ENCODE results near the gene BUD23.

Gene BUD23

GRCh38 chr7:73683056-73683787 lies at the start of gene BUD23, which contains the start of gene DNAJC30:
Gene BUD23 (plus strand): TSS chr7:73683597. CDS start chr7:73683626, 29 bp downstream.
Gene DNAJC30 (minus strand): TSS chr7:73683453. CDS start chr7:73683423, 30 bp downstream.
- H3K4me3 ChIP-seq (replicated peaks; ENCODE audit: low read depth, low read length): peak within 1 kb of the TSS; percentile 82
- TF ChIP-seq CTCF (IDR thresholded peaks at IDR 0.05; ENCODE audit: low read length, missing control alignments): no peak
- DNase-seq (ENCODE audit: low read depth): peak; percentile 95

GRCh38 chr7:73633844-73634243 lies 49.6 kb upstream of the BUD23 start:
- no peak for DNase-seq (ENCODE audit: low read depth)
- TF ChIP-seq CTCF (IDR thresholded peaks at IDR 0.05; ENCODE audit: low read length, missing control alignments): no peak
- H3K4me3 ChIP-seq (replicated peaks; ENCODE audit: low read depth, low read length): no peak overlapping the region

DNA sequence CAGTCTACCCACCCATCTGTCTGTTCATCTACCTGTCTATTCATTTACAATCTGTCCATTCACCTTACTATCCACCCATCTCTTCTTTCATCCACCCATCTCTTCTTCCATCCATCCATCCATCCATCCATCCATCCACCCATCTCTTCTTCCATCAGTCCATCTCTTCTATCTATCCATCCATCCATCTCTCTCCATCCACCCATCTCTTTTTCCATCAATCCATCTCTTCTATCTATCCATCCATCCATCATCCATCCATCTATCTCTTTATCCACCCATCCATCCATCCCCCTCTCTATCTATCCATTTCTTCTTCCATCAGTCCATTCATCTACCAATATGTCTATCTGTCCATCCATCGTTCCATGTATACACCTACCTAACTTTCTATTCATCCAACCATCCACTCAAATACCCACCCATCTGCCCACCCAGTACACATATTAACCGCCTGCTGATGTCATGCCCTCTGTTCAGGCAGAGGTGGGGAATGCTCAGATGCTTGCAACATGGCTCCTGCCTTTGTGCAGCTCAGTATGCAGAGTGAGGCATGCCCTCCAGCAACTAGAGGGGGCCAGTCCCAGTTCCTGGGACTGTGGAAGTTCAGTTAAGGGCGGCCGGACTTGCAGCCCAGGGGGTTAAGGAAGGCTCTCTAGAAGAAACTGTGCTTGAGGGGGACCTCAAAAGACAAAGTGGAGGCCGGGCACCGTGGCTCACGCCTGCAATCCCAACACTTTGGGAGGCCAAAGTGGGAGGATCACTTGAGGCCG lies 47.8 kb upstream of the BUD23 start:
- TF ChIP-seq CTCF (IDR thresholded peaks at IDR 0.05; ENCODE audit: low read length, missing control alignments): no peak
- H3K4me3 ChIP-seq (replicated peaks; ENCODE audit: low read depth, low read length): no peak overlapping the region
- DNase-seq (ENCODE audit: low read depth): no peak

GRCh38 chr7:73638911-73639310 lies 44.5 kb upstream of the BUD23 start:
- TF ChIP-seq CTCF (IDR thresholded peaks at IDR 0.05; ENCODE audit: low read length, missing control alignments): no peak
- DNase-seq (ENCODE audit: low read depth): no peak
- no peak overlapping the region for H3K4me3 ChIP-seq (replicated peaks; ENCODE audit: low read depth, low read length)

DNA sequence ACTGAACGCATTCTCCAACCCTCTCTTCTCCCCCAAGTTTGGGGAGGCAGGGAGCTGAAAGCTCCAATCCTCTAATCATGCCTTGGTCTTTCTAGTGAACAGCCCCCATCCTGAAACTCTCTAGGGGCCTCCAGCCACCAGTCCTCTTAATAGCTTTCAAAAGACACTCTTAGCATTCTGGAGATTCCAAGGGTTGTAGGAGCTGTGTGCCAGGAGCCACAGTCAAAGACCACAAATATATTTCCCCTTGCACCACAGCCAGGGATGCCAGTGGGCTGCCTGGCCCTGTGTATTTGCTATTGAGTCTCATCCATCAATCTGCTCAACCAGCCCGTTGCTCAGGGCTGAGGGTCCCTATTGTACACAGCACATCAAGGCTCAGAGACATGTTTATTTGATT lies 40.6 kb upstream of the BUD23 start:
- DNase-seq (ENCODE audit: low read depth): no peak
- H3K4me3 ChIP-seq (replicated peaks; ENCODE audit: low read depth, low read length): no peak overlapping the region
- no peak for TF ChIP-seq CTCF (IDR thresholded peaks at IDR 0.05; ENCODE audit: low read length, missing control alignments)

DNA sequence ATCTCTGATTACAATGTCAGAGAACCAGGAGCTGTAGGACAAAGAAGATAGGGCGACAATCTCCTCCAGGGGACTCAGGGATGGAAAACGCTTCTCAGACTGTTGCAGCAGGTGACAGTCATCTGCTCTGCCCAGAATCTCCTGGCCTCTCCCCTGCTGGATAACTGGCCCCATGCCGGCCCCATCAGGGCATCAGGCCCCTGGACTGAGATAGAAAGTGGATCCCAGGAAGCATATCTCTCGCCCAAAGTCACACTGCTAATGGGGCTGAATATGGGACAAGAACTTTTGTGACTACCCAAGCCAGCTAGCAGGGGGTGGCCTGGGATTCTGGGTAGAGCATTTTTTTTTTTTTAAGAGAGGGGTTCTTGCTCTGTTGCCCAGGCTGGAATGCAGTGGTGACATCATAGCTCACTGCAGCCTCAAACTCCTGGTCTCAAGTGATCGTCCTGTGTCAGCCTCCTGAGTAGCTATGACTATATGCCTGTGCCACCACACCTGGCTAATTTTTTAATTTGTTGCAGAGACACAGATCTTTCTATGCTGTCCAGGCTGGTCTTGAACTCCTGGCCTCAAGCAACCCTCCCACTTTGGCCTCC lies 38.6 kb upstream of the BUD23 start:
- no peak overlapping the region for H3K4me3 ChIP-seq (replicated peaks; ENCODE audit: low read depth, low read length)
- TF ChIP-seq CTCF (IDR thresholded peaks at IDR 0.05; ENCODE audit: low read length, missing control alignments): no peak
- DNase-seq (ENCODE audit: low read depth): no peak

Measured in fibroblast of pulmonary artery (primary cell).